Loucy (cell line): Measurements from ENCODE around the gene PCDHGA7.

Source experiments
- CTCF ChIP-seq: fragments of 200-600 bp; sonication (generic); conservative IDR thresholded peaks from 2 replicates; pipeline ENCODE4 v1.5.1; 2014; ENCODE audit warnings: mild to moderate bottlenecking, antibody characterized with exemption, low read length
- EZH2phosphoT487 ChIP-seq: fragments of 200-600 bp; IDR thresholded peaks from 2 replicates; pipeline ENCODE4 v1.6.1; 2018; ENCODE audit warnings: antibody characterized with exemption, mild to moderate bottlenecking, moderate library complexity, borderline replicate concordance

GRCh38 chr5:141360685-141361084 lies 21.9 kb upstream of the PCDHGA7 start:
- TF ChIP-seq CTCF: no peak
- no peak for TF ChIP-seq EZH2phosphoT487
